ENCODE data around the gene KCTD20. TPM values are rescaled to one million over a fixed set of nuclear protein-coding genes. Genes with fewer than 3 reads are reported as not detected.

The KCTD20 gene
- total RNA-seq, 1 experiment from 2014 or later: 23.7 TPM

DNA sequence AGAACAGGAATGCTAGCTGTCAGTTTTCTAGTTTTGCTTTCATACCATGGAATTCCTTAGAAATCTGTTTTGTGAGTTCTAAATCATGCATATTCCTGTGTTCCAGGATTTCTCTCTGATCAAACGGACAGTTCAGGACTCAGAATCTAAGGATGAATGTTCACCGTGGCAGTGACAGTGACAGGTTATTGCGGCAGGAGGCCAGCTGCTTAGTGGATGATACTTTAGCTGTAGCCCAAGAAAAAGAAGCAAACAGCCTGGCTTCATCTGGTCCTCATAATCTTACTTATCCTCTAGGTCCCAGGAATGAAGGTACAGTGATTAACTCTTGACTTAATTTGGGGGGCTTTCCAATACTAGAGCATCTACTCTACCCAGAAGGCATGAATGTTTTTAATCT lies 27.1 kb downstream of the KCTD20 start:
- POLR2A ChIA-PET: no interaction called here
- TF ChIP-seq, protein P1, sequence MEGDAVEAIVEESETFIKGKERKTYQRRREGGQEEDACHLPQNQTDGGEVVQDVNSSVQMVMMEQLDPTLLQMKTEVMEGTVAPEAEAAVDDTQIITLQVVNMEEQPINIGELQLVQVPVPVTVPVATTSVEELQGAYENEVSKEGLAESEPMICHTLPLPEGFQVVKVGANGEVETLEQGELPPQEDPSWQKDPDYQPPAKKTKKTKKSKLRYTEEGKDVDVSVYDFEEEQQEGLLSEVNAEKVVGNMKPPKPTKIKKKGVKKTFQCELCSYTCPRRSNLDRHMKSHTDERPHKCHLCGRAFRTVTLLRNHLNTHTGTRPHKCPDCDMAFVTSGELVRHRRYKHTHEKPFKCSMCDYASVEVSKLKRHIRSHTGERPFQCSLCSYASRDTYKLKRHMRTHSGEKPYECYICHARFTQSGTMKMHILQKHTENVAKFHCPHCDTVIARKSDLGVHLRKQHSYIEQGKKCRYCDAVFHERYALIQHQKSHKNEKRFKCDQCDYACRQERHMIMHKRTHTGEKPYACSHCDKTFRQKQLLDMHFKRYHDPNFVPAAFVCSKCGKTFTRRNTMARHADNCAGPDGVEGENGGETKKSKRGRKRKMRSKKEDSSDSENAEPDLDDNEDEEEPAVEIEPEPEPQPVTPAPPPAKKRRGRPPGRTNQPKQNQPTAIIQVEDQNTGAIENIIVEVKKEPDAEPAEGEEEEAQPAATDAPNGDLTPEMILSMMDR (IDR thresholded peaks at IDR 0.05 in 2 of 3, conservative IDR thresholded peaks at IDR 0.05 in 1 of 3; ENCODE audit: borderline replicate concordance in 1 of 3, insufficient read depth in 1 of 3, low read depth in 2 of 3, low read length in 2 of 3): no peak
- TF ChIP-seq YY1 (IDR thresholded peaks at IDR 0.05; ENCODE audit: extremely low read depth, insufficient replicate concordance, low read depth, low read length) (no peak), TCF7L2 (IDR thresholded peaks at IDR 0.05; ENCODE audit: borderline replicate concordance, extremely low read depth, insufficient read depth, insufficient read length) (no peak), ATF3 (IDR thresholded peaks at IDR 0.05) (no peak), CEBPB (IDR thresholded peaks at IDR 0.05; ENCODE audit: low read depth) (no peak), ELF1 (IDR thresholded peaks at IDR 0.05; ENCODE audit: borderline replicate concordance, low read depth) (no peak), RAD21 (IDR thresholded peaks at IDR 0.05; ENCODE audit: low read depth) (no peak), POLR2A (IDR thresholded peaks at IDR 0.05; ENCODE audit: borderline replicate concordance, extremely low read depth, insufficient read depth, insufficient read length) (no peak), ZFX (IDR thresholded peaks at IDR 0.05) (no peak), ZNF274 (IDR thresholded peaks at IDR 0.05; ENCODE audit: low read depth, low read length) (no peak), CBX3 (IDR thresholded peaks at IDR 0.05; ENCODE audit: low read depth) (no peak), SP1 (IDR thresholded peaks at IDR 0.05; ENCODE audit: low read depth) (no peak), EZH2phosphoT487 (IDR thresholded peaks at IDR 0.05; ENCODE audit: borderline replicate concordance) (no peak), SRF (IDR thresholded peaks at IDR 0.05; ENCODE audit: low read depth) (no peak), FOSL1 (IDR thresholded peaks at IDR 0.05; ENCODE audit: low read depth) (no peak)
- TF ChIP-seq, protein P2, sequence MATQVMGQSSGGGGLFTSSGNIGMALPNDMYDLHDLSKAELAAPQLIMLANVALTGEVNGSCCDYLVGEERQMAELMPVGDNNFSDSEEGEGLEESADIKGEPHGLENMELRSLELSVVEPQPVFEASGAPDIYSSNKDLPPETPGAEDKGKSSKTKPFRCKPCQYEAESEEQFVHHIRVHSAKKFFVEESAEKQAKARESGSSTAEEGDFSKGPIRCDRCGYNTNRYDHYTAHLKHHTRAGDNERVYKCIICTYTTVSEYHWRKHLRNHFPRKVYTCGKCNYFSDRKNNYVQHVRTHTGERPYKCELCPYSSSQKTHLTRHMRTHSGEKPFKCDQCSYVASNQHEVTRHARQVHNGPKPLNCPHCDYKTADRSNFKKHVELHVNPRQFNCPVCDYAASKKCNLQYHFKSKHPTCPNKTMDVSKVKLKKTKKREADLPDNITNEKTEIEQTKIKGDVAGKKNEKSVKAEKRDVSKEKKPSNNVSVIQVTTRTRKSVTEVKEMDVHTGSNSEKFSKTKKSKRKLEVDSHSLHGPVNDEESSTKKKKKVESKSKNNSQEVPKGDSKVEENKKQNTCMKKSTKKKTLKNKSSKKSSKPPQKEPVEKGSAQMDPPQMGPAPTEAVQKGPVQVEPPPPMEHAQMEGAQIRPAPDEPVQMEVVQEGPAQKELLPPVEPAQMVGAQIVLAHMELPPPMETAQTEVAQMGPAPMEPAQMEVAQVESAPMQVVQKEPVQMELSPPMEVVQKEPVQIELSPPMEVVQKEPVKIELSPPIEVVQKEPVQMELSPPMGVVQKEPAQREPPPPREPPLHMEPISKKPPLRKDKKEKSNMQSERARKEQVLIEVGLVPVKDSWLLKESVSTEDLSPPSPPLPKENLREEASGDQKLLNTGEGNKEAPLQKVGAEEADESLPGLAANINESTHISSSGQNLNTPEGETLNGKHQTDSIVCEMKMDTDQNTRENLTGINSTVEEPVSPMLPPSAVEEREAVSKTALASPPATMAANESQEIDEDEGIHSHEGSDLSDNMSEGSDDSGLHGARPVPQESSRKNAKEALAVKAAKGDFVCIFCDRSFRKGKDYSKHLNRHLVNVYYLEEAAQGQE (IDR thresholded peaks at IDR 0.05; ENCODE audit: low read depth): no peak
- TF ChIP-seq, protein P3, sequence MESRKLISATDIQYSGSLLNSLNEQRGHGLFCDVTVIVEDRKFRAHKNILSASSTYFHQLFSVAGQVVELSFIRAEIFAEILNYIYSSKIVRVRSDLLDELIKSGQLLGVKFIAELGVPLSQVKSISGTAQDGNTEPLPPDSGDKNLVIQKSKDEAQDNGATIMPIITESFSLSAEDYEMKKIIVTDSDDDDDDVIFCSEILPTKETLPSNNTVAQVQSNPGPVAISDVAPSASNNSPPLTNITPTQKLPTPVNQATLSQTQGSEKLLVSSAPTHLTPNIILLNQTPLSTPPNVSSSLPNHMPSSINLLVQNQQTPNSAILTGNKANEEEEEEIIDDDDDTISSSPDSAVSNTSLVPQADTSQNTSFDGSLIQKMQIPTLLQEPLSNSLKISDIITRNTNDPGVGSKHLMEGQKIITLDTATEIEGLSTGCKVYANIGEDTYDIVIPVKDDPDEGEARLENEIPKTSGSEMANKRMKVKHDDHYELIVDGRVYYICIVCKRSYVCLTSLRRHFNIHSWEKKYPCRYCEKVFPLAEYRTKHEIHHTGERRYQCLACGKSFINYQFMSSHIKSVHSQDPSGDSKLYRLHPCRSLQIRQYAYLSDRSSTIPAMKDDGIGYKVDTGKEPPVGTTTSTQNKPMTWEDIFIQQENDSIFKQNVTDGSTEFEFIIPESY (IDR thresholded peaks at IDR 0.05; ENCODE audit: extremely low read depth, insufficient replicate concordance, low read length): no peak
- TF ChIP-seq, protein P4, sequence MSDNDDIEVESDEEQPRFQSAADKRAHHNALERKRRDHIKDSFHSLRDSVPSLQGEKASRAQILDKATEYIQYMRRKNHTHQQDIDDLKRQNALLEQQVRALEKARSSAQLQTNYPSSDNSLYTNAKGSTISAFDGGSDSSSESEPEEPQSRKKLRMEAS (IDR thresholded peaks at IDR 0.05): no peak

More for the DNA sequence above, 27.1 kb downstream of the KCTD20 start:
- H2AFZ ChIP-seq (ENCODE audit: low read depth, low read length, poor library complexity, severe bottlenecking): no peak overlapping the region
- H3K27ac ChIP-seq (ENCODE audit: low read depth, low read length): no peak overlapping the region
- ChIA-PET RAD21 (ENCODE audit: low non-redundant PET in 1 of 2, low total read pairs in 2 of 2, uncharacterized antibody in 2 of 2, unreplicated experiment in 2 of 2) (no interaction called here), CTCF (interaction anchor here (1.2 kb wide), 1 partner anchor 129 kb away, joined by 3 read pairs; no protein-coding TSS in a partner anchor)
- H3K79me2 ChIP-seq (ENCODE audit: insufficient read depth, low read length): peaks cover 58% of the 10 kb centered on the region
- no peaks in the 10 kb centered on the region for H3K9me2 ChIP-seq (ENCODE audit: insufficient read depth)
- H3K4me2 ChIP-seq (ENCODE audit: low read length): no peak overlapping the region
- DNase-seq (ENCODE audit: low read depth, low spot score): no peak
- H3K27me3 ChIP-seq (ENCODE audit: insufficient read depth, low read length): no peaks in the 10 kb centered on the region
- H3K4me1 ChIP-seq (ENCODE audit: control insufficient read depth in 1 of 2, insufficient read depth in 2 of 2, low read length in 2 of 2): no peaks in the 10 kb centered on the region
- H3K4me3 ChIP-seq (replicated peaks in 1 of 2; ENCODE audit: low read depth in 1 of 2, low read length in 2 of 2): no peak overlapping the region
- no peak for ATAC-seq
- H3K36me3 ChIP-seq (ENCODE audit: control insufficient read depth in 1 of 2, insufficient read depth in 2 of 2, low read length in 2 of 2): peaks cover 4 to 10% of the 10 kb centered on the region in 2 experiments; a peak in 2 of 4 replicates
- H3K9ac ChIP-seq (ENCODE audit: low read length): no peak overlapping the region
- no peaks in the 10 kb centered on the region; the same call in 1 of the 2 replicates for H4K20me1 ChIP-seq (ENCODE audit: insufficient read depth)
- BruUV-seq (replicated peaks): no TSS peak
- intact Hi-C loops (cut with micrococcal nuclease): no loop called here
- H3K9me3 ChIP-seq (ENCODE audit: control insufficient read depth in 1 of 2, insufficient read depth in 1 of 2, low read depth in 1 of 2, low read length in 2 of 2): no peaks in the 10 kb centered on the region

Data from HCT116 (cell line).